T-helper 2 cell (primary cell): ENCODE measurements around the gene PAK5.

Experiments
- DNase-seq, 5 experiments: peaks; one replicate each; pipeline versions ENCODE4 v3.0.0 to v3.0.0-alpha.2; 2012 to 2022

PAK5 gene

GRCh38 chr20:9490631-9491030 lies 348.2 kb downstream of the PAK5 start:
- DNase-seq, result no peak

- DNase-seq, result no peak
Measured at GRCh38 chr20:9490161-9490560, 348.7 kb downstream of the PAK5 start.

- DNase-seq, result no peak
Measured at GRCh38 chr20:9488063-9488462, 350.8 kb downstream of the PAK5 start.
